HG02938 (cell line): ENCODE data around the gene CACNG4.

Experiments
- ATAC-seq: cut with Tn5 transposase; IDR thresholded peaks from one replicate; pipeline ENCODE4 v1.9.1; 2021; ENCODE audit warnings: mild to moderate bottlenecking, moderate library complexity; ENCODE audit not compliant: unreplicated experiment

The CACNG4 gene

GRCh38 chr17:66983414-66984021 is 19.0 kb downstream of the CACNG4 start:
- ATAC-seq = no peak

GRCh38 chr17:66984730-66985129 is 20.2 kb downstream of the CACNG4 start:
- no peak for ATAC-seq

GRCh38 chr17:66985338-66986237 is 21.1 kb downstream of the CACNG4 start:
- no peak for ATAC-seq

GRCh38 chr17:66986659-66987058 is 22.2 kb downstream of the CACNG4 start:
- no peak for ATAC-seq

GRCh38 chr17:66987059-66987616 is 22.6 kb downstream of the CACNG4 start:
- ATAC-seq = no peak

- no peak for ATAC-seq
Observed at GRCh38 chr17:66988069-66988798, 23.7 kb downstream of the CACNG4 start.

GRCh38 chr17:66989076-66989475 is 24.6 kb downstream of the CACNG4 start:
- no peak for ATAC-seq

- ATAC-seq = no peak
Observed at GRCh38 chr17:66989579-66989978, 25.1 kb downstream of the CACNG4 start.

- ATAC-seq = no peak
Observed at GRCh38 chr17:66990047-66990446, 25.5 kb downstream of the CACNG4 start.

- no peak for ATAC-seq
Observed at GRCh38 chr17:66992911-66993442, 28.5 kb downstream of the CACNG4 start.

GRCh38 chr17:66994361-66994760 is 29.9 kb downstream of the CACNG4 start:
- no peak for ATAC-seq

GRCh38 chr17:66994930-66995535 is 30.5 kb downstream of the CACNG4 start:
- ATAC-seq = no peak

- ATAC-seq = no peak
Observed at GRCh38 chr17:66995944-66996343, 31.4 kb downstream of the CACNG4 start.

- ATAC-seq = no peak
Observed at GRCh38 chr17:66996926-66997325, 32.4 kb downstream of the CACNG4 start.

GRCh38 chr17:67003231-67003630 is 38.7 kb downstream of the CACNG4 start:
- no peak for ATAC-seq

GRCh38 chr17:67004181-67004580 is 39.7 kb downstream of the CACNG4 start:
- no peak for ATAC-seq

- no peak for ATAC-seq
Observed at GRCh38 chr17:67007266-67007665, 42.8 kb downstream of the CACNG4 start.

GRCh38 chr17:67008101-67008500 is 43.6 kb downstream of the CACNG4 start:
- ATAC-seq = no peak

GRCh38 chr17:67011527-67012175 is 47.1 kb downstream of the CACNG4 start:
- no peak for ATAC-seq

GRCh38 chr17:67013891-67014290 is 49.4 kb downstream of the CACNG4 start:
- no peak for ATAC-seq
